HepG2 (cell line): ENCODE data around the gene SGCE. TPM values are rescaled to one million over a fixed set of nuclear protein-coding genes. Genes with fewer than 3 reads are reported as not detected.

Experiments
- CREBL2 ChIP-seq: sonication (generic); formaldehyde crosslinking; IDR thresholded peaks from 2 replicates; pipeline ENCODE4 v1.8.1; 2023; ENCODE audit warnings: missing genetic modification reagents, mild to moderate bottlenecking, borderline replicate concordance
- CSRNP1 ChIP-seq: sonication (generic); formaldehyde crosslinking; IDR thresholded peaks from 2 replicates; pipeline ENCODE4 v1.8.1; 2023; ENCODE audit warnings: mild to moderate bottlenecking, missing genetic modification reagents
- DMTF1 ChIP-seq: sonication (generic); formaldehyde crosslinking; IDR thresholded peaks from 2 replicates; pipeline ENCODE4 v1.4.0; 2020; ENCODE audit warnings: mild to moderate bottlenecking, missing genetic modification reagents
- ESRRA ChIP-seq: sonication (generic); formaldehyde crosslinking; IDR thresholded peaks from 2 replicates; pipeline ENCODE4 v1.5.1; 2020; ENCODE audit warnings: mild to moderate bottlenecking, low read depth, missing genetic modification reagents
- GTF3A ChIP-seq: sonication (generic); formaldehyde crosslinking; conservative IDR thresholded peaks from 2 replicates; pipeline ENCODE4 v1.4.0; 2020; ENCODE audit warnings: mild to moderate bottlenecking, missing genetic modification reagents
- MATR3 ChIP-seq: sonication (generic); formaldehyde crosslinking; IDR thresholded peaks from 2 replicates; pipeline ENCODE4 v1.4.0; 2020; ENCODE audit warnings: missing genetic modification reagents
- MED1 ChIP-seq: sonication (generic); formaldehyde crosslinking; IDR thresholded peaks from 2 replicates; pipeline ENCODE4 v1.4.0; 2020; ENCODE audit warnings: missing genetic modification reagents
- MLXIP ChIP-seq: sonication (generic); formaldehyde crosslinking; IDR thresholded peaks from 2 replicates; pipeline ENCODE4 v1.9.0; 2021; ENCODE audit warnings: missing genetic modification reagents, borderline replicate concordance
- MXD4 ChIP-seq: IDR thresholded peaks from 2 replicates; pipeline ENCODE4 v1.6.1; 2016; ENCODE audit warnings: mild to moderate bottlenecking, missing biosample characterization, missing genetic modification reagents
- NCOR1 ChIP-seq: fragments of 200-600 bp; sonication (generic); IDR thresholded peaks from 2 replicates; pipeline ENCODE4 v1.7.0; 2017; ENCODE audit warnings: antibody characterized with exemption, low read length, borderline replicate concordance
- PRPF4 ChIP-seq: fragments of 200-400 bp; formaldehyde crosslinking; IDR thresholded peaks from 2 replicates; pipeline ENCODE4 v1.6.1; 2016; ENCODE audit warnings: low read length, low read depth; ENCODE audit not compliant: poor library complexity, severe bottlenecking
- SETDB1 ChIP-seq: sonication (generic); formaldehyde crosslinking; IDR thresholded peaks from 2 replicates; pipeline ENCODE4 v1.5.1; 2020; ENCODE audit warnings: missing genetic modification reagents, mild to moderate bottlenecking, borderline replicate concordance
- SMAD1 ChIP-seq: sonication (generic); formaldehyde crosslinking; IDR thresholded peaks from 2 replicates; pipeline ENCODE4 v1.4.0; 2020; ENCODE audit warnings: missing genetic modification reagents, low read depth, mild to moderate bottlenecking, borderline replicate concordance
- ZBTB4 ChIP-seq: sonication (generic); formaldehyde crosslinking; IDR thresholded peaks from 2 replicates; pipeline ENCODE4 v1.4.0; 2020; ENCODE audit warnings: missing genetic modification reagents, mild to moderate bottlenecking, borderline replicate concordance
- ZBTB7B ChIP-seq: sonication (generic); formaldehyde crosslinking; IDR thresholded peaks from 2 replicates; pipeline ENCODE4 v1.4.0; 2020; ENCODE audit warnings: missing genetic modification reagents
- ZNF180 ChIP-seq: sonication (generic); formaldehyde crosslinking; IDR thresholded peaks from 2 replicates; pipeline ENCODE4 v1.4.0; 2020; ENCODE audit warnings: low read depth, missing genetic modification reagents, borderline replicate concordance
- ZNF451 ChIP-seq: sonication (generic); formaldehyde crosslinking; IDR thresholded peaks from 2 replicates; pipeline ENCODE4 v1.5.0; 2020; ENCODE audit warnings: mild to moderate bottlenecking, missing genetic modification reagents
- ZNF672 ChIP-seq: sonication (generic); formaldehyde crosslinking; IDR thresholded peaks from 2 replicates; pipeline ENCODE4 v1.8.1; 2022; ENCODE audit warnings: missing genetic modification reagents
- ZNF879 ChIP-seq: sonication (generic); formaldehyde crosslinking; IDR thresholded peaks from 2 replicates; pipeline ENCODE4 v1.8.1; 2023; ENCODE audit warnings: missing genetic modification reagents
- polyA plus RNA-seq, 8 experiments: library from polyadenylated mRNA; depleted of rRNA in 3 of 8; stranded (reverse) in 7 of 8; unstranded in 1 of 8; fragments of >200 nt; fragmentation: Illumina TruSeq in 4 of 8; extraction: Trizol in 4 of 8; gene quantifications; 2 replicates each; pipeline versions ENCODE4 v1.2.1 to v1.2.3, GENCODE V29; 2011 to 2016; ENCODE audit warnings: low read depth in 4 of 8, missing spikeins in 1 of 8, mixed read lengths in 1 of 8; ENCODE audit not compliant: insufficient read depth in 1 of 8
- total RNA-seq, 5 experiments: library from RNA; depleted of rRNA; stranded (reverse); fragments of >200 nt; fragmentation: Illumina TruSeq; extraction: Trizol; gene quantifications; 2 replicates each; pipeline ENCODE4 v1.2.3, GENCODE V29; 2016; ENCODE audit warnings: low read depth in 1 of 5

The SGCE gene
- total and polyA plus RNA-seq, 2 of the 13 experiments (the other 11 are each of a cell fraction or from before 2014, with no cell fraction given) = 52.3 to 71.1 TPM

- no peak for TF ChIP-seq SMAD1
- TF ChIP-seq CSRNP1 (CRISPR knock-in tag) = no peak
- 0 out of 2 replicates have a peak, but pooled peaks have one; percentile 41 for TF ChIP-seq MLXIP (CRISPR knock-in tag)
- 0 out of 2 replicates have a peak, but pooled peaks have one; percentile 31 for TF ChIP-seq ZBTB7B (CRISPR knock-in tag)
- peak; percentile 77; the same call in 1 of the 2 replicates for TF ChIP-seq NCOR1
- TF ChIP-seq ZNF879 (CRISPR knock-in tag) = no peak
- TF ChIP-seq ZNF451 (CRISPR knock-in tag) = no peak
- no peak for TF ChIP-seq CREBL2 (CRISPR knock-in tag)
- no peak for TF ChIP-seq ZBTB4 (CRISPR knock-in tag)
- TF ChIP-seq GTF3A (CRISPR knock-in tag) = no peak
- no peak for TF ChIP-seq ZNF180 (CRISPR knock-in tag)
- no peak for TF ChIP-seq DMTF1 (CRISPR knock-in tag)
- TF ChIP-seq MXD4 (CRISPR knock-in tag) = peak; percentile 29; the same call in 1 of the 2 replicates
- no peak for TF ChIP-seq MATR3
- peak; percentile 89 for TF ChIP-seq MED1 (CRISPR knock-in tag)
- no peak for TF ChIP-seq ESRRA (CRISPR knock-in tag)
- TF ChIP-seq SETDB1 (CRISPR knock-in tag) = no peak
- TF ChIP-seq PRPF4 = no peak
- TF ChIP-seq ZNF672 = no peak
Observed at GRCh38 chr7:94561841-94562514, 94.0 kb downstream of the SGCE start (continued).
